ENCODE results near the gene MTFR1L. TPM values are rescaled to one million over a fixed set of nuclear protein-coding genes. Genes with fewer than 3 reads are reported as not detected.

Gene MTFR1L
- polyA plus RNA-seq, 1 experiment, result 65.8 TPM

DNA sequence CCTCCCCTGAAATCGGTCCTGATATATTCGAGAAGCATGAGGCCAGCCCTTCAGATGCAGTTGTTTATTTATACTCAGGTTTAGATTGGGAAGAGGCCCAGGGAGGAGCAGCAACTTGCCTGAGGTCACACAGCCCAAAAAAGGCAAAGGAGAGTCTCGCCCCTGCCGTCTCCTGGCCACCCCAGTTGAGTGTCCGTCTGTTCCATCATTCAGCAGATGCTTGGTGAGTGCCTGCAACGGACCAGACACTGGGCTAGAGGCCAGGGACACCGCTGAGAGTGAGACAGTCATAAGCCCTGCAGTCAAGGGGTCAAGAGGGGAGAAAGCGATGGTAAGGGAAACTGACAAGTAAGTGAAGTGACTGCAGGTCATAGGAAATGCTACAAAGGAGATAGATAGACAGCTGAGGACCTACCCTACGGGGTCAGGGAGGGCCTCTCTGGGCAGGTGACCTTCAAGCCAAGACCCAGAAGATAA is 35.1 kb upstream of the MTFR1L start:
- TF ChIP-seq, protein P1, sequence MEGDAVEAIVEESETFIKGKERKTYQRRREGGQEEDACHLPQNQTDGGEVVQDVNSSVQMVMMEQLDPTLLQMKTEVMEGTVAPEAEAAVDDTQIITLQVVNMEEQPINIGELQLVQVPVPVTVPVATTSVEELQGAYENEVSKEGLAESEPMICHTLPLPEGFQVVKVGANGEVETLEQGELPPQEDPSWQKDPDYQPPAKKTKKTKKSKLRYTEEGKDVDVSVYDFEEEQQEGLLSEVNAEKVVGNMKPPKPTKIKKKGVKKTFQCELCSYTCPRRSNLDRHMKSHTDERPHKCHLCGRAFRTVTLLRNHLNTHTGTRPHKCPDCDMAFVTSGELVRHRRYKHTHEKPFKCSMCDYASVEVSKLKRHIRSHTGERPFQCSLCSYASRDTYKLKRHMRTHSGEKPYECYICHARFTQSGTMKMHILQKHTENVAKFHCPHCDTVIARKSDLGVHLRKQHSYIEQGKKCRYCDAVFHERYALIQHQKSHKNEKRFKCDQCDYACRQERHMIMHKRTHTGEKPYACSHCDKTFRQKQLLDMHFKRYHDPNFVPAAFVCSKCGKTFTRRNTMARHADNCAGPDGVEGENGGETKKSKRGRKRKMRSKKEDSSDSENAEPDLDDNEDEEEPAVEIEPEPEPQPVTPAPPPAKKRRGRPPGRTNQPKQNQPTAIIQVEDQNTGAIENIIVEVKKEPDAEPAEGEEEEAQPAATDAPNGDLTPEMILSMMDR (IDR thresholded peaks at IDR 0.05; ENCODE audit: low read depth, low read length), result no peak
- Histone ChIP-seq H3K4me3 (ENCODE audit: low read depth, low read length) (no peak overlapping the region), H3K27me3 (ENCODE audit: control insufficient read depth, insufficient read depth, low read length) (no peaks in the 10 kb centered on the region), H3K27ac (ENCODE audit: low read depth, low read length) (no peak overlapping the region), H3K9me3 (ENCODE audit: control insufficient read depth, insufficient read depth, low read length) (no peaks in the 10 kb centered on the region)
- DNase-seq (ENCODE audit: low read depth, low spot score), result no peak
- CTCF ChIA-PET, result interaction anchor here (0.7 to 1.1 kb wide), 2 partner anchors 13 to 308 kb away, joined by 3 read pairs; no protein-coding TSS in a partner anchor
- POLR2A ChIA-PET, result no interaction called here

DNA sequence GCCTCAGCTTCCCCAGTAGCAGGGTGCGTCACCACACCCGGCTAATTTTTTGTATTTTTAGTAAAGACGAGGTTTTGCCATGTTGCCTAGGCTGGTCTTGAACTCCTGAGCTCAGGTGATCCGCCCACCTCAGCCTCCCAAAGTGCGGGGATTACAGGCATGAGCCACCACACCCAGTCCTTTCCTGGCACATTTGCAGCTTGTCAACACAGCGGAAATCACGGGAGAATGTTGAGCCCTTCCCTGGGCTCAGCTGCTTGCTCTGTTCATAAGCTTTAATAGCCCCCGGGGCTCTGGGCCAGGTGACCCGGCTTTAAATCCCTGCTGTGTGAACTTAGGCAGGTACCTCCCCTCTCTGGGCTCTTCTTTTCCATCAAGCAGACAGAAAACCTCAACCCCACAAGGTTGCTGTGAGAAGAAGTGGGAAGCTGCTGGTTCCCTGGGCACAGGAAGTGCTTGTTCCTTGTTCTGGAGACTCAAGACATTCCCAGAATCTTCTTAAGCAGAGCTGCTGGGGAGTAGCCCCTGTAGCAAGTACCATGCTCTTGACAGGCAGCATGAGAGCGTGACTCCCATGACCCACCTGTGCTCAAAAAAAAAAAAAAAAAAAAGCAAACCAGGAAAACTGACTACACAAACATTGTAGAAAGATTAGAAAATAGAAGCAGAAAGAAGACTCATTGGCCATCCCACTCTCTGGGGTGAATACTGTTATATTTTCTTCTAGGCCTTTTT is 34.3 kb upstream of the MTFR1L start:
- no peak for DNase-seq (ENCODE audit: low read depth, low spot score)
- ChIA-PET CTCF (interaction anchor here (0.7 to 1.1 kb wide), 2 partner anchors 12 to 309 kb away, joined by 3 read pairs; no protein-coding TSS in a partner anchor), POLR2A (no interaction called here)
- H3K9me3 ChIP-seq (ENCODE audit: control insufficient read depth, insufficient read depth, low read length), result no peaks in the 10 kb centered on the region
- no peak overlapping the region for H3K4me3 ChIP-seq (ENCODE audit: low read depth, low read length)
- no peaks in the 10 kb centered on the region for H3K27me3 ChIP-seq (ENCODE audit: control insufficient read depth, insufficient read depth, low read length)
- H3K27ac ChIP-seq (ENCODE audit: low read depth, low read length), result no peak overlapping the region
- TF ChIP-seq, protein P1 (IDR thresholded peaks at IDR 0.05; ENCODE audit: low read depth, low read length), result no peak

DNA sequence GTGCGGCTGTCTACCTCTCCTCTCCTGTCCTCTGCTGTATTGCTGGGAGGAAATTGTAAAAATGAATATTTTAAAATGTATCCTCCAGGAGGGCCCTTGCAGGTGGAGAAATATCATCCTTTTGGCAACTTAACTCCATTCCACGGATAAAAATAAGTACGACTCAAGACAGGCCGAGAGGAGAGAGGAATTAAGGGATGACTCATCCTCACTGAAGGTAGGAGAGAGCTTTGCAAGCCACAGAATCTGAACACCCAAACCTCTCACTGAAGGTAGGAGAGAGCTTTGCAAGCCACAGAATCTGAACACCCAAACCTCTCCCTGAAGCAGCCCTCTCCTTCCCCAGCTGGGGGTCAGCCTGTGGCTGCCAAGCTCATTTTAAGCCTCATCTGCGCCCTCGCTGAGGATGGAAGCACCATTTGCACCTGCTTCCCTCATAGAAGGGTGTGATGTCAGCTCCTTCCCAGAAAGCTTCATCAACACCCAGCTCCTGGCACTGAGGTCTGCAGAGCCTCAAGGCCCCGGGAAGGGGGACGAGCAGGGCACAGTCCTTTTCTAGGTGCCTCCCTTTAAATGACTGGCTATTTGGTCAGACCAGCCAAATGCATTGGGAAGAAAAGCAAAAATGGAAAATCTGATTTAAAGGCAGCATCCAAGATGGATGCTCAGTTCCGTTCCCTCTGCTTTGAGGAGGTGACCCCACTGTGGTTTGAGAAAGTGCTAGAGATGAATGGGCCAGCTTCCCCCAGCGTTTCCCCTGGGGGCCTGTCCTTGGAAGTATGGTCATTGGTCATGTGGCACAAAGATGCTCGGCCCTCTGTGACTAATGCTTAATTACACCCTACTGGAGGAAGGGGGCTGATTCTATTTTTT is 32.6 kb upstream of the MTFR1L start:
- Histone ChIP-seq H3K27me3 (ENCODE audit: control insufficient read depth, insufficient read depth, low read length) (no peaks in the 10 kb centered on the region), H3K27ac (ENCODE audit: low read depth, low read length) (no peak overlapping the region), H3K4me3 (ENCODE audit: low read depth, low read length) (no peak overlapping the region), H3K9me3 (ENCODE audit: control insufficient read depth, insufficient read depth, low read length) (no peaks in the 10 kb centered on the region)
- TF ChIP-seq, protein P1 (IDR thresholded peaks at IDR 0.05; ENCODE audit: low read depth, low read length), result no peak
- DNase-seq (ENCODE audit: low read depth, low spot score), result no peak
- CTCF ChIA-PET, result interaction anchor here (1.4 to 1.9 kb wide), 2 partner anchors 11 to 179 kb away, joined by 6 to 10 read pairs; no protein-coding TSS in a partner anchor
- POLR2A ChIA-PET, result interaction anchor here (0.6 to 0.7 kb wide), 2 partner anchors 29 to 60 kb away, joined by 4 read pairs; no protein-coding TSS in a partner anchor

DNA sequence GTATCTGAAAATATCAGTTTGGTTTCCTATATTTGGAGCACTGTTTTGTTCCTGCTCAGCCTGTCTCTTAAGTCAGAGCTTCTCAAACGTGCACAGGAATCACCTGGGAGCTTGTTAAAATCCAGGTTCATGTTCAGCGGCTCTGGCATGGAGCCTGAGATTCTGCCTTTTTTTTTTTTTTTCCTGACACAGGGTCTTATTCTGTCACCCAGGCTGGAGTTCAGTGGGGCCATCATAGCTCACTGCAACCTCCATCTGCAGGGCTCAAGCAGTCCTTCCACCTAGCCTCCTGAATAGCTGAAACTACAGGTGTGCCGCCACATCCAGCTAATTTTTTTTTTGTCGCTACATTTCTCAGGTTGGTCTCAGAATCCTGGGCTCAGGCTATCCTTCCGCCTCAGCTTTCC is 32.0 kb upstream of the MTFR1L start:
- ChIA-PET CTCF (interaction anchor here (1.4 to 1.9 kb wide), 2 partner anchors 10 to 179 kb away, joined by 6 to 10 read pairs; no protein-coding TSS in a partner anchor), POLR2A (interaction anchor here (0.6 to 0.7 kb wide), 2 partner anchors 28 to 60 kb away, joined by 4 read pairs; no protein-coding TSS in a partner anchor)
- TF ChIP-seq, protein P1 (IDR thresholded peaks at IDR 0.05; ENCODE audit: low read depth, low read length), result no peak
- no peak overlapping the region for H3K4me3 ChIP-seq (ENCODE audit: low read depth, low read length)
- no peak overlapping the region for H3K27ac ChIP-seq (ENCODE audit: low read depth, low read length)
- H3K27me3 ChIP-seq (ENCODE audit: control insufficient read depth, insufficient read depth, low read length), result no peaks in the 10 kb centered on the region
- no peak for DNase-seq (ENCODE audit: low read depth, low spot score)
- H3K9me3 ChIP-seq (ENCODE audit: control insufficient read depth, insufficient read depth, low read length), result no peaks in the 10 kb centered on the region

Measured in AG04450 (cell line).